ENCODE data around the gene CPED1.

GRCh38 chr7:121198502-121198901, 210.0 kb downstream of the CPED1 start:
- no peak for TF ChIP-seq CTCF (IDR thresholded peaks at IDR 0.05)
- no peak for TF ChIP-seq POLR2AphosphoS5 (IDR thresholded peaks at IDR 0.05)
- TF ChIP-seq POLR2A (IDR thresholded peaks at IDR 0.05), result no peak
- TF ChIP-seq EP300 (IDR thresholded peaks at IDR 0.05), result no peak
